SH-SY5Y (cell line): Measurements from ENCODE around the gene CRABP2.

Source experiments
- GATA2 ChIP-seq: IDR thresholded peaks from 2 replicates; pipeline ENCODE4 v1.6.1; 2011; ENCODE audit warnings: mild to moderate bottlenecking, low read depth, low read length
- GATA3 ChIP-seq: IDR thresholded peaks from 2 replicates; pipeline ENCODE4 v1.6.1; 2011; ENCODE audit warnings: low read depth, mild to moderate bottlenecking, low read length, moderate library complexity

- TF ChIP-seq GATA2 (no peak), GATA3 (no peak)
These were observed 10.8 kb downstream of the CRABP2 start for GRCh38 chr1:156694690-156694962.
